GM12891 (cell line): Measurements from ENCODE around the gene SEMA5A.

ENCODE experiments used
- DNase-seq: peaks from one replicate; pipeline ENCODE4 v3.0.0; 2011; ENCODE audit warnings: low spot score; ENCODE audit not compliant: insufficient read length
- FAIRE-seq: peaks from 2 replicates; lab custom pipeline; 2011; peaks lifted over from hg19 to GRCh38; lab: Jason Lieb, UNC
- PAX5 ChIP-seq: IDR thresholded peaks from 2 replicates; pipeline ENCODE4 v1.6.1; 2011; ENCODE audit warnings: low read length, moderate library complexity, mild to moderate bottlenecking; ENCODE audit not compliant: insufficient read depth, severe bottlenecking
- POLR2A ChIP-seq: IDR thresholded peaks from 2 replicates; pipeline ENCODE4 v1.6.1; 2011; ENCODE audit warnings: low read depth, low read length, control low read depth
- POLR2AphosphoS5 ChIP-seq: IDR thresholded peaks from 2 replicates; pipeline ENCODE4 v1.6.1; 2011; ENCODE audit warnings: low read depth, low read length, control low read depth
- POU2F2 ChIP-seq: IDR thresholded peaks from 2 replicates; pipeline ENCODE4 v1.6.1; 2011; ENCODE audit warnings: low read depth, mild to moderate bottlenecking, control low read depth, low read length, moderate library complexity
- SPI1 ChIP-seq: IDR thresholded peaks from 2 replicates; pipeline ENCODE4 v1.6.1; 2011; ENCODE audit warnings: low read depth, low read length, control low read depth
- TAF1 ChIP-seq: IDR thresholded peaks from 2 replicates; pipeline ENCODE4 v1.6.1; 2011; ENCODE audit warnings: low read depth, low read length, control low read depth

Gene SEMA5A

GRCh38 chr5:9283021-9283420, 262.9 kb downstream of the SEMA5A start:
- DNase-seq = no peak
- FAIRE-seq = no peak
- TF ChIP-seq SPI1 (no peak), TAF1 (no peak), PAX5 (no peak), POLR2AphosphoS5 (no peak), POU2F2 (no peak), POLR2A (no peak)

- TF ChIP-seq POU2F2 = no peak
- TF ChIP-seq TAF1 = no peak
- no peak for TF ChIP-seq PAX5
- no peak for TF ChIP-seq POLR2AphosphoS5
- TF ChIP-seq POLR2A = no peak
- TF ChIP-seq SPI1 = no peak
- DNase-seq (no peak), FAIRE-seq (no peak)
Measured at GRCh38 chr5:9282211-9282610, 263.7 kb downstream of the SEMA5A start.

- TF ChIP-seq PAX5 (no peak), SPI1 (no peak), POLR2A (no peak), POLR2AphosphoS5 (no peak), POU2F2 (no peak), TAF1 (no peak)
- FAIRE-seq (no peak), DNase-seq (no peak)
Measured at GRCh38 chr5:9279774-9280173, 266.1 kb downstream of the SEMA5A start.

GRCh38 chr5:9278921-9279603, 266.8 kb downstream of the SEMA5A start:
- TF ChIP-seq POLR2A = no peak
- no peak for TF ChIP-seq TAF1
- no peak for TF ChIP-seq PAX5
- no peak for TF ChIP-seq POLR2AphosphoS5
- TF ChIP-seq SPI1 = no peak
- TF ChIP-seq POU2F2 = no peak
- DNase-seq = no peak
- FAIRE-seq = no peak

- DNase-seq (no peak), FAIRE-seq (no peak)
- no peak for TF ChIP-seq POU2F2
- TF ChIP-seq POLR2A = no peak
- no peak for TF ChIP-seq SPI1
- TF ChIP-seq TAF1 = no peak
- no peak for TF ChIP-seq PAX5
- TF ChIP-seq POLR2AphosphoS5 = no peak
Measured at GRCh38 chr5:9269014-9269413, 276.9 kb downstream of the SEMA5A start.

GRCh38 chr5:9268226-9268625, 277.6 kb downstream of the SEMA5A start:
- FAIRE-seq = no peak
- TF ChIP-seq POU2F2 (no peak), SPI1 (no peak), PAX5 (no peak)
- DNase-seq = no peak

GRCh38 chr5:9265441-9266287, 280.2 kb downstream of the SEMA5A start:
- FAIRE-seq = no peak
- no peak for DNase-seq
- TF ChIP-seq POLR2A (no peak), POU2F2 (no peak), TAF1 (no peak), PAX5 (no peak), SPI1 (no peak), POLR2AphosphoS5 (no peak)

- TF ChIP-seq PAX5 = no peak
- TF ChIP-seq SPI1 = 0 out of 2 replicates have a peak, but pooled peaks have one; percentile 17
- DNase-seq (no peak), FAIRE-seq (no peak)
Measured at GRCh38 chr5:9264301-9264700, 281.6 kb downstream of the SEMA5A start.

- TF ChIP-seq TAF1 = no peak
- no peak for TF ChIP-seq SPI1
- TF ChIP-seq POU2F2 = no peak
- TF ChIP-seq POLR2AphosphoS5 = no peak
- TF ChIP-seq POLR2A = no peak
- TF ChIP-seq PAX5 = no peak
- no peak for FAIRE-seq
- no peak for DNase-seq
Measured at GRCh38 chr5:9263656-9264055, 282.2 kb downstream of the SEMA5A start.

GRCh38 chr5:9251379-9251980, 294.4 kb downstream of the SEMA5A start:
- DNase-seq = no peak
- TF ChIP-seq SPI1 = no peak
- no peak for TF ChIP-seq POLR2A
- TF ChIP-seq TAF1 = no peak
- no peak for TF ChIP-seq PAX5
- TF ChIP-seq POU2F2 = no peak
- no peak for FAIRE-seq
